Omental fat pad (tissue), 4 donors: Measurements from ENCODE around the gene CEP164. TPM values are rescaled to one million over a fixed set of nuclear protein-coding genes. Genes with fewer than 3 reads are reported as not detected.

ENCODE experiments used
- ATAC-seq: fragments of 150-250 bp; one replicate; pipeline ENCODE4 v1.9.1; 2016; ENCODE audit warnings: mild to moderate bottlenecking, moderate library complexity; ENCODE audit not compliant: low FRiP score
- DNase-seq: peaks from one replicate; pipeline ENCODE4 v3.0.0-alpha.2; 2019; ENCODE audit warnings: low spot score
- total RNA-seq, 4 donors: library from RNA; depleted of rRNA; stranded (reverse); fragments of >200 nt; gene quantifications; one replicate each; pipeline ENCODE4 v1.1.0, GENCODE V29; 2016
- TF ChIP-seq, protein P1 (sequence below), 3 donors: fragments of 450-650 bp; IDR thresholded peaks; one replicate each; pipeline ENCODE4 v1.5.1; 2016 to 2017; ENCODE audit warnings: antibody characterized with exemption in 3 of 3, mild to moderate bottlenecking in 3 of 3, moderate library complexity in 2 of 3

CEP164 gene
- total RNA-seq, 4 donors from 2014 or later: 15.1 to 20.3 (median 19.4) TPM

DNA sequence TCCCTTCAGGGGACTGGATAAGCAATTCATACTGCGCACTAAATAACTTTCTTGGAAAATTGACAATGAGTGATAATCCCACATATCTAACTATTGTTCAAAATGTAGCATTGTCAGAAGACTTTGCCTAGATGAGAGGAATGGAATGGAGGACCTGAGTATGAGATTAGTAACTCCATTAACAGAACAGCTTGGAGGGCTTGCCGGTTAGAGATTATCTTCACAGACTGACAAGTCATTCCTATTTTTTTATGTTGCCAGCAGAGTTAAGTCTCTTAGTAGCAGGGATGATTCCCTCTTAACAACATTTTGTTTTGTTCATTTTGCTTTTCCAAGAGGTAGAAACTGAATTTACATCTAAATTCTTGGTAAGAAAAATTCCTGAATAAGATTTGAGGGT lies 43.6 kb upstream of the CEP164 start:
- no peak for DNase-seq
- TF ChIP-seq, protein P1, sequence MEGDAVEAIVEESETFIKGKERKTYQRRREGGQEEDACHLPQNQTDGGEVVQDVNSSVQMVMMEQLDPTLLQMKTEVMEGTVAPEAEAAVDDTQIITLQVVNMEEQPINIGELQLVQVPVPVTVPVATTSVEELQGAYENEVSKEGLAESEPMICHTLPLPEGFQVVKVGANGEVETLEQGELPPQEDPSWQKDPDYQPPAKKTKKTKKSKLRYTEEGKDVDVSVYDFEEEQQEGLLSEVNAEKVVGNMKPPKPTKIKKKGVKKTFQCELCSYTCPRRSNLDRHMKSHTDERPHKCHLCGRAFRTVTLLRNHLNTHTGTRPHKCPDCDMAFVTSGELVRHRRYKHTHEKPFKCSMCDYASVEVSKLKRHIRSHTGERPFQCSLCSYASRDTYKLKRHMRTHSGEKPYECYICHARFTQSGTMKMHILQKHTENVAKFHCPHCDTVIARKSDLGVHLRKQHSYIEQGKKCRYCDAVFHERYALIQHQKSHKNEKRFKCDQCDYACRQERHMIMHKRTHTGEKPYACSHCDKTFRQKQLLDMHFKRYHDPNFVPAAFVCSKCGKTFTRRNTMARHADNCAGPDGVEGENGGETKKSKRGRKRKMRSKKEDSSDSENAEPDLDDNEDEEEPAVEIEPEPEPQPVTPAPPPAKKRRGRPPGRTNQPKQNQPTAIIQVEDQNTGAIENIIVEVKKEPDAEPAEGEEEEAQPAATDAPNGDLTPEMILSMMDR (IDR thresholded peaks at IDR 0.05): no peak
- no peak for ATAC-seq

DNA sequence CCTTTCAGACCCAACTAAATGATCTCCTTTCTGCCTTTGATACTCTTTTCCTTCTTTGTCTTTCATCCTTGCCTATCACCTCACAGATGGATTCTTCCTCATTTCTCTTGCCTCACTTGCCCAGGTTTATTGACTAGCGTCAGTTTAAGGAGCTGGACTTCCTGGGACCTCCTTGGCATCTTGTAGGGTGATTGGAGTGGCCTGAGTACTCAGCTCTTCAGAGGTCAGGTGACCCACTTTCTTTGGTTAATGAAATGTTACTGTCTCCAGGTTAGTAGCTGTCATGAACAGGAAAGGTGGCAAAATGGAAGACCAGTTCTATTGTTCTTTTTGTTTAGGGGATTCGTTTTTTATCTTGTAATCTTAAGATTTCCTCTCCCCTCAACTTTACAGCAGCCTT lies 41.1 kb upstream of the CEP164 start:
- ATAC-seq (no peak), DNase-seq (no peak)
- TF ChIP-seq, protein P1 (IDR thresholded peaks at IDR 0.05): no peak

DNA sequence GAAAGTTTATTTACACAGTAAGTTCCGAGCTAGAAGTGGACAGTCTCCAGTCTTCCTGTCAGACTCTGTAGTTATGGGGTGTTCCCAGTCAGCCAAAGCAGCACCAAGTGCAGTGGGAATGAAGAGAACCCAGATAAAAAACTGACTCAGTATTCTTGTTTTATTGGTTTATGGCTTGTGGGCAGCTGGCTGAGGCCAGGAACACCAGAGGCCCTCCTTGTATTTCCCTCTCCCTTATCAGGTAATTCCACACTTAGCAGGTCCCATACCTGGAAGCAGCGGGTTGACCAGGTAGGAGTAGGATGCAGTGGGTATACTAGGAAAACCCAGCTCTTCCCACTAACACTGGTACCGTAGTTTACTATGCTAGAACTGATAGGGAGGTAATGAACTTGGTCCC lies 40.0 kb upstream of the CEP164 start:
- ATAC-seq: no peak

DNA sequence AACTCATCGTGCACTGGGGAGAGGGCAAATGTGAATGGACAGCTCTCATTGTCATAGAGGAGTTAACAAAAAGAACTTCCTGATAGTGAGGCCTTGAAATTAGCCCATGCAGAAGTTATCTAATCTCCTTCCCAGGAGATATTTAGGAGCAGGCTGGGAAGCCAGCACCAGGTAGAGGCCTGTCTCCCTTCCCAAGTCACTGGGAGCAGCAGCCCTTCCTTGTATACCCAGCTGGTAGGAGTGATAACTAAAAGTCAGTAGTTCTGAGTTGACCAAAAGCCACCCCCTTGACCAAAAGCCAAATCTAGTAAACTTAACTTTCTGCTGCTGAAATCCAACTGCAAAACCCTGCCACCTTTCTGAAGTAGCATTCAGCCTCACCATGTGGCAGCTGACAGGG lies 37.9 kb upstream of the CEP164 start:
- DNase-seq (no peak), ATAC-seq (no peak)
- TF ChIP-seq, protein P1 (IDR thresholded peaks at IDR 0.05): no peak

More for the DNA sequence above, 40.0 kb upstream of the CEP164 start:
- TF ChIP-seq, protein P1 (IDR thresholded peaks at IDR 0.05): no peak
- no peak for DNase-seq

DNA sequence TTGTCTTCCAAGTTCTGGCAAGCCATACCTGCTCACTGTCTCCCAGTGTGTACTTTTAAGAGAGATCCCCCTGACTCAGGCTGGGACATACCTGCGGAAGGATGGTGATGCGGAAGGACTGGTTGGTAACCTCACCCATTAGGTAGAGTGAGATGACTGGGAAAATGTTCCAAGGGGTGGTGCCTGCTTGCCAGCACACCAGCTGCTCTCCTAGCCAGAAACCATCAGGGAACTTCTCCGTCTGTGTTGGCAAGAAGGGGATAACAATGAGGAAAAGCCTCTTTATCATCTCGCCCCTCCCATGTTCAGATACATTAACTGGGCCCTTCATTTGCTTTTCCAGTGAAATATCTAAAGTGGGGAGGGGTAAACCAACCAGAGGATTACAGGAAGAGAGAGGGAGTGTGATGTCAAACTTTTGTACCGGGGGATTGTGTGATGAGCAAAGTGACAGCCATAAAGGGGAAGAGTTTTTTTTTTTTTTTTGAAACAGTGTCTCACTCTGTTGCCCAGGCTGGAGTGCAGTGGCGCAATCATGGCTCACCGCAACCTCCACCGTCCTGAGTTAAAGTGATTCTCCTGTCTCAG lies 36.8 kb upstream of the CEP164 start, which contains the start of gene BACE1-AS:
TSS of gene BACE1-AS (plus strand) at position 538 of the 588 bp plus-strand sequence.
- no peak for DNase-seq
- TF ChIP-seq, protein P1 (IDR thresholded peaks at IDR 0.05): no peak
- no peak for ATAC-seq

DNA sequence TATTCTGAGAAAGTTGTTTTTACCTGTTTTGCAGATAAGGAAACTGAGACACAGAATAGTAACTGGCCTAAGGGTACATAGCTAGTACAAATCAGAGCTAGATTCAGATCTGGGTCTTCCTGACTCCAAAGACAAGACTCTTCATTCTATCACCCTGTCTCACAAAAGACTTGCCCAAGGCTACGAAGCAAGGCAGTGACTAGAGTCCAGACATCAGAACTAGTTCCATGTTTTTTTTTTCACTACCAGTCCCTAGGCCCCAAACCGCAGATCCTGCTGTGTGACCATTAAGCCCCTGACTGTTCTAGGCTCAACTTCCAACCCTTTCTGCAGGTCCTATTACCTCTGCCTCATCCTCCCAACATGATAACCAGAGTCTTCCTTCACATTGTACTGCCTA lies 35.0 kb upstream of the CEP164 start:
- TF ChIP-seq, protein P1 (IDR thresholded peaks at IDR 0.05): no peak
- DNase-seq (no peak), ATAC-seq (no peak)

DNA sequence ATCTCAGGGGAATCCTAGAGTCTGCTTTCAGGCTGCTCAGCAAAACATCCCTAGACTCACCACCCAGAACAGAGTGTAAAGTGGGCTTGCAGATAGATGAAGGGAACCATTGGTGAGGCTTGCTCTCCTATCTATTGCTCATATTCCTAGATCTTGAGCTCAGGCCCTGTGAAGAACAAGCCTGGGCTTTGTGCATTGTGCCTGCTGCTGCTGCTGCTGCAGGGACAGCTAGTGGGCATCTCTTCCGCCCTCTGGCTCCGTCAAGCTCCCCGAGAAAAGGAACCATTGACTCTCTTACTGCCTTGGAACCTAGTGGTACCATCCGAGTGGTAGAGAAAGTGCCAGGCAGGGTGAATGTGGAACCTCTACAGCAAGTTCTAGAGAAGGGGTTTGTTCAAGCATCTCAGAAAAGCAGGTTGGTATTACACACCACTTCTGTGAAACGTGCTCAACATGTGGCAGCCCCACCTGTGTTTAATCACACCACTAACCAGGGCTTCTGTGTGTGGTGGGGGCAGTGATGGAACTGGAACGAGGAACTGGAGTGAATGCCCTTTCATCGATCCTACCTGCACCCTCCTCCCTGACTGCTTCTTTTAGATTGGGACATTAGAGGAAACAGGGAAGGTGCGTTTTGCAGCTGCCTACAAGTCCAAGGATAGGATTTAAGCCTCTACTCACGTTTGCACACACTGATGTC lies 32.1 kb upstream of the CEP164 start:
- ATAC-seq (no peak), DNase-seq (no peak)
- TF ChIP-seq, protein P1 (IDR thresholded peaks at IDR 0.05): no peak
